SIG-M5 (cell line): ENCODE data around the gene ZDHHC14.
"Not testable (repeated sequence)": the region's sequence is repeated elsewhere in the genome, so short reads cannot be mapped to it uniquely, and the experiment has no call there.

Source experiments
- DNase-seq: peaks from one replicate; lab custom pipeline; 2025; lab: John Stamatoyannopoulos, UW

Gene ZDHHC14

DNA sequence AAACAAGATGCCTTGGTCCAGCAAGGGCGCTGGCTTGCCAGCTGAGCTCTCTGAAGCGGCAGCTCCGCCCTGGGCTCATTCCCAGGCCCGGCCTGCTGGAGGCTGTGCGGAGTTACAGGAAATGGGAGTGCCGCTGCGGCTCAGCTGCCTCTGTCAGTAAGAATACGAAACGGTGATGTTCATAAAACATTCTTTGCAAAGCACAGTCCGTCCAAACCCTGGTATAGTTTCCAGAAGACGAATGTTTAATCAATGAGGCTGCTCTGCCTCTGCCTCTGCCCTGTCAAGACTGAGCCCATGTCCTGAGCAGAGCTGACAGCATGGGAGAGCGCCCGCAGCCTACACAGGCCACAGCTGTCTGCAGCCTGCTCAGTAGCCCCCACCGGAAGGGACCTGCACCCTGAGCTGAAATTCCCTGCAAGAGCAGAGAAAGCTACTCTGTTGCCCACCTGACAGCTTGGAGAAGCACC is 288.8 kb downstream of the ZDHHC14 start:
- DNase-seq: no peak

DNA sequence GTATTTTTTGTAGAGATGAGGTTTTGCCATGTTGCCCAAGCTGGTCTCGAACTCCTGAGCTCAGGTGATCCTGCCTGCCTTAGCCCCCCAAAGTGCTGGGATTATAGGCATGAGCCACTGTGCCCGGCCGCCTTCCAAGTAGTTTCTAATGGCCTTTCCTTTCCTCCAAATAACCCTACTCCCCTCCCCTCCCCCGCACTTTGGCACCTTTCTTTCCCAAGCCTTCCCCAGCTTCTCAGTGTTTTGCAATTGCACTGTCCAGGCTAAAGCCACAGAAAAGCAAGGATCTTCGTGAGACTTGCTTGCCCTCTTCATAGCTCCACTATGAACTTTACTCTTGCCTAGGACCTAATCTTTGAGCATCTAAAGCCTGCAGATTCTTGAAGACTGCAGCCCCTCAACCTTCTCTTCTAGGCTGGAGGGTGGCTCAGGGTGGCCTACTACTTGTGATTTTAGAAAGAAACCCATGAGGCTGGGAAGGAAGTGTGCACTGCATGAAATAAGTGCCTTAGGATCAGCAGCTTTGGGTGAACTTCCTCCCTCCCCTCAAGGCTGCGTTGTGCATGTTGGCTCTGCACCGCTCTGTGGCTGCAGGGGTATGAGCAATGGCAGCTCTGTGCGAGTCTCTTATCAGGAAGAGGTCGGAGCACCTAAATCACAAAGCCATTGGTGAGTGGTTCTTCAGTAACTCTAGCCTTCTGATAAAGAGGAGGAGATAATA is 289.6 kb downstream of the ZDHHC14 start:
- DNase-seq: no peak

DNA sequence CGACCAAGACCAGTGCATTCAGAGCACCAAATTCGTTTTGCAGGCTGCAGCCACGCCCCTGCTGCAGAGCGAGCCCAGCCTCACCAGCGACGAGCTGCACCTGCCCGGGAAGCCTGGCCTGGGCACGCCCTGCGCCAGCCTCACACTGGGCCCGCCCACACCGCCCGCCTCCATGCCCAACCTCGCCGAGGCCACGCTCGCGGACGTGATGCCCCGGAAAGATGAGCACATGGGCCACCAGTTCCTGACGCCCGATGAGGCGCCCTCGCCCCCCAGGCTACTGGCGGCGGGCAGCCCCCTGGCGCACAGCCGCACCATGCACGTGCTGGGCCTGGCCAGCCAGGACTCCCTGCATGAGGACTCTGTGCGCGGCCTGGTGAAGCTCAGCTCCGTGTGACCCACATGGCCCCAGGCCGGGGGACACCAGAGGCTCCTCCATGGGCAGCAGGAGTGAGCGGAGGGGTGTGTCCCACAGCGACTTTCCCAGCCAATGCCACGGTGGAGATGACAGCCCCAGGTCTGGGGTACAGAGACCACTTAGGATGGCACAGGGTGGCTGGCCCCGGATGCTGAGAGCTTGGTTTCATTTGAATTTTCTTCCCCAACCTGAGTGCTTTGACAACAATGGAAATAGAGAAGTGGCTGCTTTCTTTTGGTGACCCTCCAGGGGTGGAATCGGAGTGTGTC is 291.9 kb downstream of the ZDHHC14 start:
- DNase-seq: no peak

DNA sequence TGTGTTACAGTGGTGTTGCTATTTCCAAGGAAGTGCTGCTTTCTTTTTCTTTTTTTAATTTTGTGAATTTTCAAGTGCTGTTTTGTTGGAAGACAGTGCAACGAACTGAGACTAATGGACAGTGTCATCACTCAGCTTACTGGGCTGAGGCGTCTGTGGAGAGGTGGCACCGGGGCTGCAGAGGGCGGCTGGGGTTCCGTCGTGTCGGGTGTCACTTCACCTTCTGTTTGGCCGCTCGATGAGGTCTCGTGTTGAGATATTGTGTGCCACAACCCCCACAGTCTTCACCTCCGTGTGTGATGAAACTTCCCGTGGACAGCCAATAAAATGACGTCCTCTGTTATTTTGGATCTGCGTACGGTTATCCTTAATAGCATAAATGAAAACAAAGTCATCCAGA is 292.6 kb downstream of the ZDHHC14 start:
- no peak for DNase-seq

DNA sequence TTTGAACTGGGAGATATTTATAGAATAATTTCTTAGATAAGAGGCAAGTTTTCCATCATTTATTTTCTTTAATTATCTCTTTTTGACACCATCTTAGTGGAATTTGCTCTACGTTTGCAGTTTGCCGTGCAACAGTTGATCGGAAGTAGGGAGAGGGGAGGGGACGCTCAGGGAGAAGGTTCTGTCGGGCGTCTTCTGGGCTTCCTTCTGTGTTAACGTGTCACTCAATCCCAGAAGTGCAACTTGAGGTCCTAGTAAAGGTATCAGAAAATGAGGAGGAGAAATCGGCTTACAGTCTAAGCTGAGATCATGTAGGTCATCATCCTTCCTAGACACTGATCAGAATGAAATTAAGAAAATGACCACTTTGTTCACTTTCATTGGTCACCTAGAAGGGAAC is 293.1 kb downstream of the ZDHHC14 start:
- DNase-seq: no peak

DNA sequence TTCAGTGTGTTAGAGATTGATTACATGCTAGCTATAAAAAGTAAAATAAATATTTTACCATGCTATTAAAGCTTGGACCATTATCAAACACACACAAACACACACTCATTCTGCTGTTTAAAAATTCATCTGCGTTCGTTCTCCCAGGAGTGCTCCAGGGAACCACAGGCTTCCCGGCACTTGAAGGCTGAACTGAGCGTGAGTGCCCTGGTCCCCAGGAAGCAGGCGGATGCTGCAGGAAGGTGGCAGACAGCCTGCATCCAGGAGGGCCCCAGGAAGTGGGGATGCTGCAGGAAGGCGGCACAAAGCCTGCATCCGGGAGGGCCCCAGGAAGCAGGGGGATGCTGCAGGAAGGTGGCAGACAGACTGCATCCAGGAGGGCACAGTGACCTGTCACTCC is 294.8 kb downstream of the ZDHHC14 start:
- DNase-seq: no peak

DNA sequence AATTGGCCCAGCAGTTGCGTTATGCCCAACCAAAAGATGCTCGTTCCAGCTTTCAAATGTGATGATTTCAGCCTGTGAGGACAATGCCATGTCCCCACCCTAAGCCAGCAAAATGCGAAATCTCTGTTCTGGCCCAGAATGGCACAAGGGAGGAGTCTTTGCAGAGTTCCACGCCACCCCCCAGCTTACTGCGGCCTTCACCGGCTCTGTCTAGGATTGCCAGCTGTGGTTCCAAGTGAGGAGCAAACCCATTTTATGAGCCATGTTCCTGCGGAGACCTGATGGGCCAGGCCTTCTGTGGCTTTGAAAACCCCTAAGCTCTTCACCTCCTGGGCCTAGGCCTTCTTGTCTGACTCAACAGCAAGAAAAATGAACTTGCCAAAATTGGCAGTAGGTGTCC is 295.3 kb downstream of the ZDHHC14 start:
- DNase-seq: no peak

DNA sequence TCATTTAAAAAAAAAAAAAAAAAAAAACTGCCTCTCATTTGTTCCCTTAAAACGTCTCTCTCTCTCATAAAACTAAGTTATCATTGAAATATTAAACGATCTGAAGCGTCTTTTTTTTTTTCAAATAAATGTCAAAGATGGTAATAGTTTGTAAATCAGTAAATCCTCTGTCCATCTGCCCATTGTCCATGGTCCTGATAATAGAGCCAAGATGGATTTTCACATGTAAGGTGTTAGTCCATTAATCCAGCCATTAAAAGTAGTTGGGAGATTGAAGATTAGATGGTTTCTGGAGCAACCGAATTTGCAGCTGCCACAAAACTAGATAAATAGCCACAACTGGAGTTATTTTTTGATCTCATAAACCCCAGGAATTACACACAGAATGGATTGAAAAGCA is 296.2 kb downstream of the ZDHHC14 start:
- no peak for DNase-seq

DNA sequence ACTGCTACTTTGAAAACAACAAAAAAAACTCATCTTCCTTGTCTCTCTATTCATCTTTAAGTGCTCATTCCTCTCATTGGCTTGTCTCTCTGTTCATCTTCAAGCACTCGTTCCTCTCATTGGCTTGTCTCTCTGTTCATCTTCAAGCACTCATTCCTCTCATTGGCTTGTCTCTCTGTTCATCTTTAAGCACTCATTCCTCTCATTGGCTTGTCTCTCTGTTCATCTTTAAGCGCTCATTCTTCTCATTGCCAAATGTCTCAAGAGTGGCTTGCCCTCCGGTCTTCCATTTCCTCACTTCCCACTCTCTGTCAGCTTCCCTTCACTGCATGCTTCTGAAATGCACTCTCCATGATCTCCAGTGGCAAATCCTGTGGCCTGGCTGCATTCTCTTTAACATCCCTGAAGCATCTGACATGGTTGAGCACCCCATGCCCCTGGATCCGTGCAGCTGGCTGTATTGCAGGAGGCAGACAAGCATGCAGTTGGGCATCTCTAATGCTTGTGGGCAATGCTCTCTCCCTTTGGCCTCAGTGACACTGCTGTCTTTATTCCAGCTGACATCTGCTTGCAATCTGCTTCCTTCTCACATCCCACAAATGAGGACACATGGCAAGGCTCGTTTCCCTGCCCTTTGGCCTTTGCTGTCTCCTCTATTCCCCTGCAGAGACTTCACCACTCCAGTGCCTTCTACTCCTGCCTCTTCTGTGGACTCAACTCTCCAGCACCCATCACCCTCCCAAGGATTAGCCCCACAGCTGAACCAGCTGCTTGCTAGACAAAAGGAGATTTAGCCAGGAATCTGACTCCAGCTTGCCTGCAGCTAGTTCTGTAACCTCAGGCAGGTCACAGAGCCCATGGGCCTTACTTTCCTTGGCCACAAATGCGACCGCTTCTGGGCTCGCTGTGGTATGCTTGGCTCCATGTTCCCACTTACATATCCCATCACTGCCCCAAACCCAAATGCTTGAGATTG is 298.9 kb downstream of the ZDHHC14 start:
- DNase-seq: no peak

DNA sequence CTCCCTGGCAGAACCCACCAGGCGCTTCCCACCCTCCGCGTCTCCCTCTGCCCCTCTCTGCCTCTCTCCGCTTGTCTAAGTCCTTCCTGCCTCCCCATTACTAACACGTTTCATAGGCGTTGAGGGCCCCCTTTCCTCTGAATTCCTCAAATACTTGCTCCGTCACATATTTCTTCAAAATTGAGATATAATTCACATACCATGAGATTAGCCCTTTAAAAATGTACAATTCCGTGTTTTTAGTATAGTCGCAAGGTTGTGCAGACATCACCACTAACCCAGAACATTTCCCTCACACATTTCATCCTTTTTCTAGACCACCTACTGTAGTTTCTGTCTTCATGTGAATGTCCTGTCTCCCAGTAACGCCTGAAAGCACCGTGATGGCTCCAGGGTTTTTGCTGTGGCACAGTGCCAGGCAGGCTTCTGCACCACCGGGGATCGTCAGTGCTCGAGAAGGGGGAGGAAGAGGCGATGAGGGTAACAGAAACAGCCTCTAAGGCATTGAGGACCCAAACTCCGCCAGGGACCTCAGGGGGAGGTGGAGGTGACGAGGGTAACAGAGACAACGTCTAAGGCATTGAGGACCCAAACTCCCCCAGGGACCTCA is 300.2 kb downstream of the ZDHHC14 start:
- no peak for DNase-seq

DNA sequence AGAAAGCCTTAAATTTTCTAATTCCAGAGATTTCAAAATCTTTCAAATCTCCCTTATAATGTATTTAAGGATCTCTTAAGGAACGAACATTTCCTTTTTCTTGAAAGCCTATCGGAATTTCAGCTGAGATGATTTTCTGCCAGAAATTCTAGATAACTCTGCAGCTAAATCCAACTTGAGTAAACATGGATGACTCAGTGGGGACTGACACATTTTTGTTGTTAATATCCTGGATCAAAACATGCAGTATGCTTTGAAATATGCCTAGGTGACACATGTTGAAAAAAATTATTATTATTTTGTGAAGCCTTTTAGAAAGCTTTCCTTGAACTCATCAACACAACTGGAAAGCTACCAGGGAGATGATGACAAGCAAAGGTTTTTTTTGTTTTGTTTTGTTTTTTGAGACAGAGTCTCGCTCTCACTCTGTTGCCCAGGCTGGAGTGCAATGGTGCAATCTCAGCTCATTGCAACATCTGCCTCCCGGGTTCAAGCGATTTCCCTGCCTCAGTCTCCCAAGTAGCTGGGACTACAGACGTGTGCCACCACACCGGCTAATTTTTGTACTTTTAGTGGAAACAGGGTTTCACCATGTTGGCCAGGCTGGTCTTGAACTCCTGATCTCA is 302.0 kb downstream of the ZDHHC14 start:
- no peak for DNase-seq

DNA sequence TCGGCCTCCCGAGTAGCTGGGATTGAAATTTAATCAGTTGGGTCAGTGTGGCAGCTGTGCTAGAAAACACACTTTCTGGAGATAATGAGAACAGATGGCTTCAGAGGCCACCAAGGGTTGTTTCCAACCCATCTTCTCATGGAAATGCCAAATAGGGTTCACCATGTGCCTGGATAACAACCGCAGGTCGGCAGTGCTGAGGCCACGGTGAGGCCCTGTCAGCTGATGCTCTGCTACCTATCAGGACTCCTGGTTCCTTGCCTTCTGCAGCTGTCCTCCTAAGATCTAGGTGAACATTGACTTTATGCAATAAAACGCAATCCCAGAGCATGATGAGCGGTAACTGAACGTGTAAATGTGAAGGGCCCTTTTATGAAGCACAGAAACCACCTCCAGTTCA is 302.7 kb downstream of the ZDHHC14 start:
- no peak for DNase-seq

DNA sequence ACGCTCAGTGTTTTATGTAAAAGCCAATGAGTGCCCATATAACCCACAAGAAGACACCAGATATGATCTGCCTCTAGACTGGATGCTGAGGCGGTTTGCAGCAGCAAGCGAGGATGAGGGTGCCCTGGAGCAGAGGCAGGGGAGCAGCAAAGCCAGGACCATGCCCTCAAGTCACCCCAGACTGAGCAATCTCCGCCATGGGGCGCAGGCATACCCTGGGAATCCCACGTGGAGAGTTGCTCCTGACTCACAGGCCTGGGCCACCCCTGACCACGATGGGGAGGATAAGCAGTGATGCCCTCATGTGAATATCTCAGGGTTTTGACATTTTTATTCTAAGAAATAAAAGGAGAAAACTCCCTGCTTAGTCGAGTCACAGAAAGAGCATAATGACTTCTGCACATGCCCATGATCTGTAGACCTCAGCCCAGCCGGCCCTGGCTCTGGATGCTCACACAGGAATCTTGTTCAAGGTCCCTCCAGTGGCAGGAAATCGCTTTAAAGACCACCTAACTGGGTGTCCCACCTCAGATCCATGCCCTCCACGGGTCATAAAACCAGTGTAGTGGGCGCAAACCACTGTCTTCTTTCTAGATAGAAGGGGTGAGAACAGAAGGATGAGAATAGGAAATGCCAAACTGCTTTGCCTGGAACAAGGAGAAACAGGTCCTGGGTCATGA is 303.8 kb downstream of the ZDHHC14 start:
- DNase-seq: no peak

DNA sequence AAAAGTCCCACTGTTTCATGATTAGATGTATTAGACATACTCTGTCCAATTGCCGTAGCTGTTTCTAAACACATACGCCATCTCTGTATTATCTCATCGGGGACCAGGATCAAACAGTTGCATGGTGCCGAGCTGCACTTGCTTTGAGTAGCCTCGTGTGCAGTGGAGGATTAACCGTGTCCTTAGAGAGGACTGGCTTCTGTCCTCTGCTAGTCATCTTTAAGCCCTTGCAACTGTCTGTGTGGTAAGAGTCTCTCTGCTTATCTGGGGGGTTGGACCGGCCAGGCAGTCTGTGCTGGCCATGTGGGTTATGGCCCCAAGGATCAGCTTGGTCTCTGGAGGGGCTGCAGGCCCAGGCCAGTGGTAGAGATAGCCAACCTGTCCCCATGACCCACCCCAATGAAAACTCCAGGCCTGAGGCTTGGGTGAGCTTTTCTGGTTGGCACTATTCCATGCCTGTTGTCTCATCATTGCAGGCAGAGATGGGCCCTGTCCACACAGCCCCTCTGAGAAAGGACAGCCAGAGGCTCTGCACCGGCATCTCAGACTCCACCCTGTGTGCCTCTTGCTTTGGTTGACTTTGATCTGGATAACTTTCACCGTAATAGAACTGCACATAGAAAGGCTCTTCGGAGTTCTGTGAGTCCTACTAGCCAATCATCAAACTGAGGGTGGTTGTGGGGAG is 304.7 kb downstream of the ZDHHC14 start:
- no peak for DNase-seq

DNA sequence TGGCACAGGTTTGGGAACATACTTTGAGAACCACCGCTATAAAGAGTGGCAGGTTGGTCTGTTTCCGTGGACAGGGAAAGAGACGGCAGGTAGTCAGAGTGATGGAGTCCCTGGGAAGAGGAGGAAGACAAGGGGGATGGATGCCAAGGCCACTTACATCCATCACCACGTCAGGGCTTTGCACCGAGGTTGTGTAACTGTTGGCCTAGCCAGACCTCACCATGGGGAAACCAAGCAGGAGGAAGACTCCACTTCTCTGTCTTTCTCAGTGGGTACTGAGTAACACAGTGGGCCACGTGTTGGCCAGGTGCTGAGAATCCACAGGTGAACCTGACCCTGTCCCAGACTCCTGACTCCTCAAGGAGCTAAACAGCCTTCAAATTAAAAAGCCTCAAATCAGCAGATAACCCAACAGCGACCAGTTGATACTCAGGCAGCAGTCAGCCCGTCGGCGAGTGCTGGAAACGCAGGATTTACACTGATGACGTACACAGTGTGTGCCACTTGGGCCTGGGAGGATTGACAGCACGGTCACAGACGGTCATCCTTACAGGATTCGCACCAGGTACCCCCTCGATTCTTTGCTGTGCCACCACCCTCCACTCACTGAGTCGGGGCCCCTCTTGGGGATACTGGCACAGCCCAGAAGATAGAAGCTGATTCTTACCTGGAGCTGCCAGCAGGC is 307.4 kb downstream of the ZDHHC14 start:
- no peak for DNase-seq

DNA sequence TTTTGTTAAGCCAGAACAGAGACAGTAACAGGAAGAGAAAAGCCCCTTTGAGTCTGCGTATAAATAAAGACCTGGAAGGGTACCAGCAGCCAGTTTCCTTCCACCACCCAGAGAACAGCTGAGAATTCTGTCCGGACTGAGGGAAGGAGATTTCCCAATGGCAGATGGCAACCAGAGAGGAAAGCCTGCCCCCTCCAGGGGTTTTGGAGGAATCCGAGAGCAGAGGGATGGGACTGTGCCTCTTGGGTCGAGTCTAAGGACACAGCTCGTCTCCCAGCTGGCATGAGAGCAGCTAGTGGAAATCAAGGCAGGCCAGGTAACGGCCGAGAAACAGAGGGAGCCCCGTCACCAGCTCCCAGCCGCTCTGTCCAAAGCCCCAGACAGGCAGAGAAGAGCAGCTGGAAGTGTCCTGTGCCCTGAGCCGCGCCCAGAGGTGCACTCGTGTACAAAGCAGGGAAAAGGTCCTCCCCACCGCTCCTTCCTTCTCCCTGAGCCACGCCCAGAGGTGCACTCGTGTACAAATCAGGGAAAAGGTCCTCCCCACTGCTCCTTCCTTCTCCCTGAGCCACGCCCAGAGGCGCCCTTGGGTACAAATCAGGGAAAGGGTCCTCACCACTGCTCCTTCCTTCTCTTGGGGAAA is 308.1 kb downstream of the ZDHHC14 start:
- no peak for DNase-seq

DNA sequence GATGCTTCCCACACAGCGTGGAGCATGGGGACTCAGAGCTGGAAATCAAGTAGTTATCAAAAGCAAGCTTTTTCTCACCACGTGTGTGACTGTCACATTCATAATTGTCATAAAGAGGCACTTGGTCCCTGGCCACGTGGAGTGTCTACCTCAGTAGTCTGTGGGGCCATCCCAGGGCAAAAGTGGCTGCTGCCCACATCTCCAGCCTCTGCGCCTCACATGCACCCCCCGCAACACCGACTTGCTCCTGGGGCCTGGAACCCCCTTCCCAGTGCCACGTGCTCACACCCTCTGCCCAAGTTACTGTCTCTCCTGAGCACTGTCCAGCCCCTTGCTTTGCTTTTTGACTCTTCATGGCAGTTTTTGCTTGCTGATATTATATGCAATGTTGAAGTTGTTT is 308.9 kb downstream of the ZDHHC14 start:
- no peak for DNase-seq

DNA sequence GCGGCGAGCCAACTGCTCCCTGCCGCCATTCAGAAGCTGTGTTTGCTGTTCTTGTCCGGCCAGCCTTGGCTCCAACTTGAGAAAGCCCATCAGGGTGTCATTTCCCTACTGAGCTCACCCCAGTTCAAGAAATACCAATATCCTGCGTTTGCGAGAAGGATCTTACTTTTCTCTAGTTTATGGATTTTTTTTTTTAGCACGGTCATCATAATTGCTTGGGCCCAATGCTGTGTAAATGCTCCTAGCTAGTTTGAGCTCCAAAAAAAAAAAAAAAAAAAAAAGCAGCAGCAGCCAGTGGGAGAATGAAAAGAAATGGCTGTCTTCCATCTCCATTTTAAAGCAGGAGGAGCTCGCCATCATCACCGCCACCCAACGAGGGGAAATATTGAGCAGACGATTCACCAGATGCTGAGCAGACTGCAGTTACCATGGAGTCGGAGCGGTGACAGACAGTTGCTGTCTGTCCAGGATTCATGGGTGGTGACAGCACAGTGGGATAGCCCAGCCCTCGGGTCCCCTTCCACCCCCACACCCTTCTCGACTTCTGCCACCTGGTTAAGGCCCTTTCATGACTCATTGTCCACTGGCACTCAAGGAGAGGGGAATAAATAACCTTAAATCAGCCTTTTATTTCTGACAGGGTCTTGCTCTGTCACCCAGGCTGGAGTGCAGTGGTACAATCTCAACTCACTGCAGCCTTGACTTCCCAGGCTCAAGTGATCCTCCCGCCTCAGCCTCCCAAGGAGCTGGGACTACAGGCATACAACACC is 309.6 kb downstream of the ZDHHC14 start:
- DNase-seq: no peak

DNA sequence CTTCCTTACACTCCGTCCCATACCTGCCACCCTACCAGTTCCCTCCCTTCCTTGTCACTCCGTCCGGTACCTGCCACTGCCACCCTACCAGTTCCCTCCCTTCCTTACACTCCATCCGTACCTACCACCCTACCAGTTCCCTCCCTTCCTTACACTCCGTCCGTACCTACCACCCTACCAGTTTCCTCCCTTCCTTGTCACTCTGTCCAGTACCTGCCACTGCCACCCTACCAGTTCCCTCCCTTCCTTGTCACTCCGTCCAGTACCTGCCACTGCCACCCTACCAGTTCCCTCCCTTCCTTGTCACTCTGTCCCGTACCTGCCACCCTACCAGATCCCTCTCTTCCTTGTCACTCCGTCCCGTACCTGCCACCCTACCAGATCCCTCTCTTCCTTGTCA is 310.6 kb downstream of the ZDHHC14 start:
- not testable (repeated sequence) for DNase-seq
